ENCODE data around the gene SLC16A10. TPM values are rescaled to one million over a fixed set of nuclear protein-coding genes. Genes with fewer than 3 reads are reported as not detected.

Gene SLC16A10
- total and polyA plus RNA-seq, 2 experiments from 2014 or later: 12.1 to 30.9 TPM

DNA sequence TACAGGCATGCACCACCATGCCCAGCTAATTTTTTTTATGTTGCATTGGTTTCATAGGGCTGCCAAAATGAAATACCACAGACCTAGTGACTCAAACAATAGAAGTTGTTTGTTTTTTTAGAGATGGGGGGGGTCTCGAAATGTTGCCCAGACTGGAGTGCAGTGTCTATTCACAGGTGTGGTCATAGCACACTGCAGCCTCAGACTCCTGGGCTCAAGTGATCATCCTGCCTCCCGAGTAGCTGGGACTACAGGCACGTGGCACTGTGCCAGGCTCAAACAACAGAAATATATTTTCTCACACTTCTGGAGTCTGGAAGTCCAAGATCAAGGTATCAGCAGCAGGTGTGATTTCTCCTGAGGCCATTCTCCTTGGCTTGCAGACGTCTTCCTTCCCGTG lies 6.6 kb upstream of the SLC16A10 start:
- no peak overlapping the region for H3K27ac ChIP-seq (ENCODE audit: low read depth)
- no peaks in the 10 kb centered on the region for H3K36me3 Mint-ChIP-seq (ENCODE audit: low read depth)
- H3K9me2 ChIP-seq (ENCODE audit: insufficient read depth): no peaks in the 10 kb centered on the region; the same call in 1 of the 2 replicates
- H3K9me3 Mint-ChIP-seq: no peaks in the 10 kb centered on the region
- TF ChIP-seq, protein P1, sequence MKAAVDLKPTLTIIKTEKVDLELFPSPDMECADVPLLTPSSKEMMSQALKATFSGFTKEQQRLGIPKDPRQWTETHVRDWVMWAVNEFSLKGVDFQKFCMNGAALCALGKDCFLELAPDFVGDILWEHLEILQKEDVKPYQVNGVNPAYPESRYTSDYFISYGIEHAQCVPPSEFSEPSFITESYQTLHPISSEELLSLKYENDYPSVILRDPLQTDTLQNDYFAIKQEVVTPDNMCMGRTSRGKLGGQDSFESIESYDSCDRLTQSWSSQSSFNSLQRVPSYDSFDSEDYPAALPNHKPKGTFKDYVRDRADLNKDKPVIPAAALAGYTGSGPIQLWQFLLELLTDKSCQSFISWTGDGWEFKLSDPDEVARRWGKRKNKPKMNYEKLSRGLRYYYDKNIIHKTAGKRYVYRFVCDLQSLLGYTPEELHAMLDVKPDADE (IDR thresholded peaks at IDR 0.05): no peak
- TF ChIP-seq STAT1 (IDR thresholded peaks at IDR 0.05; ENCODE audit: unreplicated experiment): no peak
- no peak for TF ChIP-seq EZH2 (IDR thresholded peaks at IDR 0.05; ENCODE audit: low read depth, unreplicated experiment)
- no peak for TF ChIP-seq CREB1 (CRISPR knock-in tag; IDR thresholded peaks at IDR 0.05; ENCODE audit: low read depth)
- TF ChIP-seq EZH2phosphoT487 (IDR thresholded peaks at IDR 0.05; ENCODE audit: unreplicated experiment): no peak
- TF ChIP-seq, protein P2, sequence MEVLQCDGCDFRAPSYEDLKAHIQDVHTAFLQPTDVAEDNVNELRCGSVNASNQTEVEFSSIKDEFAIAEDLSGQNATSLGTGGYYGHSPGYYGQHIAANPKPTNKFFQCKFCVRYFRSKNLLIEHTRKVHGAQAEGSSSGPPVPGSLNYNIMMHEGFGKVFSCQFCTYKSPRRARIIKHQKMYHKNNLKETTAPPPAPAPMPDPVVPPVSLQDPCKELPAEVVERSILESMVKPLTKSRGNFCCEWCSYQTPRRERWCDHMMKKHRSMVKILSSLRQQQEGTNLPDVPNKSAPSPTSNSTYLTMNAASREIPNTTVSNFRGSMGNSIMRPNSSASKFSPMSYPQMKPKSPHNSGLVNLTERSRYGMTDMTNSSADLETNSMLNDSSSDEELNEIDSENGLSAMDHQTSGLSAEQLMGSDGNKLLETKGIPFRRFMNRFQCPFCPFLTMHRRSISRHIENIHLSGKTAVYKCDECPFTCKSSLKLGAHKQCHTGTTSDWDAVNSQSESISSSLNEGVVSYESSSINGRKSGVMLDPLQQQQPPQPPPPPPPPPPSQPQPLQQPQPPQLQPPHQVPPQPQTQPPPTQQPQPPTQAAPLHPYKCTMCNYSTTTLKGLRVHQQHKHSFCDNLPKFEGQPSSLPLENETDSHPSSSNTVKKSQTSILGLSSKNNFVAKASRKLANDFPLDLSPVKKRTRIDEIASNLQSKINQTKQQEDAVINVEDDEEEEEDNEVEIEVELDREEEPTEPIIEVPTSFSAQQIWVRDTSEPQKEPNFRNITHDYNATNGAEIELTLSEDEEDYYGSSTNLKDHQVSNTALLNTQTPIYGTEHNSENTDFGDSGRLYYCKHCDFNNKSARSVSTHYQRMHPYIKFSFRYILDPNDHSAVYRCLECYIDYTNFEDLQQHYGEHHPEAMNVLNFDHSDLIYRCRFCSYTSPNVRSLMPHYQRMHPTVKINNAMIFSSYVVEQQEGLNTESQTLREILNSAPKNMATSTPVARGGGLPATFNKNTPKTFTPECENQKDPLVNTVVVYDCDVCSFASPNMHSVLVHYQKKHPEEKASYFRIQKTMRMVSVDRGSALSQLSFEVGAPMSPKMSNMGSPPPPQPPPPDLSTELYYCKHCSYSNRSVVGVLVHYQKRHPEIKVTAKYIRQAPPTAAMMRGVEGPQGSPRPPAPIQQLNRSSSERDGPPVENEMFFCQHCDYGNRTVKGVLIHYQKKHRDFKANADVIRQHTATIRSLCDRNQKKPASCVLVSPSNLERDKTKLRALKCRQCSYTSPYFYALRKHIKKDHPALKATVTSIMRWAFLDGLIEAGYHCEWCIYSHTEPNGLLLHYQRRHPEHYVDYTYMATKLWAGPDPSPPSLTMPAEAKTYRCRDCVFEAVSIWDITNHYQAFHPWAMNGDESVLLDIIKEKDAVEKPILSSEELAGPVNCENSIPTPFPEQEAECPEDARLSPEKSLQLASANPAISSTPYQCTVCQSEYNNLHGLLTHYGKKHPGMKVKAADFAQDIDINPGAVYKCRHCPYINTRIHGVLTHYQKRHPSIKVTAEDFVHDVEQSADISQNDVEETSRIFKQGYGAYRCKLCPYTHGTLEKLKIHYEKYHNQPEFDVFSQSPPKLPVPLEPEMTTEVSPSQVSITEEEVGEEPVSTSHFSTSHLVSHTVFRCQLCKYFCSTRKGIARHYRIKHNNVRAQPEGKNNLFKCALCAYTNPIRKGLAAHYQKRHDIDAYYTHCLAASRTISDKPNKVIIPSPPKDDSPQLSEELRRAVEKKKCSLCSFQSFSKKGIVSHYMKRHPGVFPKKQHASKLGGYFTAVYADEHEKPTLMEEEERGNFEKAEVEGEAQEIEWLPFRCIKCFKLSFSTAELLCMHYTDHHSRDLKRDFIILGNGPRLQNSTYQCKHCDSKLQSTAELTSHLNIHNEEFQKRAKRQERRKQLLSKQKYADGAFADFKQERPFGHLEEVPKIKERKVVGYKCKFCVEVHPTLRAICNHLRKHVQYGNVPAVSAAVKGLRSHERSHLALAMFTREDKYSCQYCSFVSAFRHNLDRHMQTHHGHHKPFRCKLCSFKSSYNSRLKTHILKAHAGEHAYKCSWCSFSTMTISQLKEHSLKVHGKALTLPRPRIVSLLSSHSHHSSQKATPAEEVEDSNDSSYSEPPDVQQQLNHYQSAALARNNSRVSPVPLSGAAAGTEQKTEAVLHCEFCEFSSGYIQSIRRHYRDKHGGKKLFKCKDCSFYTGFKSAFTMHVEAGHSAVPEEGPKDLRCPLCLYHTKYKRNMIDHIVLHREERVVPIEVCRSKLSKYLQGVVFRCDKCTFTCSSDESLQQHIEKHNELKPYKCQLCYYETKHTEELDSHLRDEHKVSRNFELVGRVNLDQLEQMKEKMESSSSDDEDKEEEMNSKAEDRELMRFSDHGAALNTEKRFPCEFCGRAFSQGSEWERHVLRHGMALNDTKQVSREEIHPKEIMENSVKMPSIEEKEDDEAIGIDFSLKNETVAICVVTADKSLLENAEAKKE (CRISPR knock-in tag; IDR thresholded peaks at IDR 0.05): no peak
- no peak for TF ChIP-seq POLR2AphosphoS5 (IDR thresholded peaks at IDR 0.05; ENCODE audit: low read depth)
- TF ChIP-seq, protein P3, sequence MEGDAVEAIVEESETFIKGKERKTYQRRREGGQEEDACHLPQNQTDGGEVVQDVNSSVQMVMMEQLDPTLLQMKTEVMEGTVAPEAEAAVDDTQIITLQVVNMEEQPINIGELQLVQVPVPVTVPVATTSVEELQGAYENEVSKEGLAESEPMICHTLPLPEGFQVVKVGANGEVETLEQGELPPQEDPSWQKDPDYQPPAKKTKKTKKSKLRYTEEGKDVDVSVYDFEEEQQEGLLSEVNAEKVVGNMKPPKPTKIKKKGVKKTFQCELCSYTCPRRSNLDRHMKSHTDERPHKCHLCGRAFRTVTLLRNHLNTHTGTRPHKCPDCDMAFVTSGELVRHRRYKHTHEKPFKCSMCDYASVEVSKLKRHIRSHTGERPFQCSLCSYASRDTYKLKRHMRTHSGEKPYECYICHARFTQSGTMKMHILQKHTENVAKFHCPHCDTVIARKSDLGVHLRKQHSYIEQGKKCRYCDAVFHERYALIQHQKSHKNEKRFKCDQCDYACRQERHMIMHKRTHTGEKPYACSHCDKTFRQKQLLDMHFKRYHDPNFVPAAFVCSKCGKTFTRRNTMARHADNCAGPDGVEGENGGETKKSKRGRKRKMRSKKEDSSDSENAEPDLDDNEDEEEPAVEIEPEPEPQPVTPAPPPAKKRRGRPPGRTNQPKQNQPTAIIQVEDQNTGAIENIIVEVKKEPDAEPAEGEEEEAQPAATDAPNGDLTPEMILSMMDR (conservative IDR thresholded peaks at IDR 0.05; ENCODE audit: low read depth in 2 of 2): no peak
- TF ChIP-seq JUNB (IDR thresholded peaks at IDR 0.05; ENCODE audit: unreplicated experiment): no peak
- no peak for TF ChIP-seq ZNF331 (CRISPR knock-in tag; IDR thresholded peaks at IDR 0.05; ENCODE audit: low read depth)
- TF ChIP-seq NANOG (IDR thresholded peaks at IDR 0.05; ENCODE audit: borderline replicate concordance): no peak
- TF ChIP-seq, protein P4, sequence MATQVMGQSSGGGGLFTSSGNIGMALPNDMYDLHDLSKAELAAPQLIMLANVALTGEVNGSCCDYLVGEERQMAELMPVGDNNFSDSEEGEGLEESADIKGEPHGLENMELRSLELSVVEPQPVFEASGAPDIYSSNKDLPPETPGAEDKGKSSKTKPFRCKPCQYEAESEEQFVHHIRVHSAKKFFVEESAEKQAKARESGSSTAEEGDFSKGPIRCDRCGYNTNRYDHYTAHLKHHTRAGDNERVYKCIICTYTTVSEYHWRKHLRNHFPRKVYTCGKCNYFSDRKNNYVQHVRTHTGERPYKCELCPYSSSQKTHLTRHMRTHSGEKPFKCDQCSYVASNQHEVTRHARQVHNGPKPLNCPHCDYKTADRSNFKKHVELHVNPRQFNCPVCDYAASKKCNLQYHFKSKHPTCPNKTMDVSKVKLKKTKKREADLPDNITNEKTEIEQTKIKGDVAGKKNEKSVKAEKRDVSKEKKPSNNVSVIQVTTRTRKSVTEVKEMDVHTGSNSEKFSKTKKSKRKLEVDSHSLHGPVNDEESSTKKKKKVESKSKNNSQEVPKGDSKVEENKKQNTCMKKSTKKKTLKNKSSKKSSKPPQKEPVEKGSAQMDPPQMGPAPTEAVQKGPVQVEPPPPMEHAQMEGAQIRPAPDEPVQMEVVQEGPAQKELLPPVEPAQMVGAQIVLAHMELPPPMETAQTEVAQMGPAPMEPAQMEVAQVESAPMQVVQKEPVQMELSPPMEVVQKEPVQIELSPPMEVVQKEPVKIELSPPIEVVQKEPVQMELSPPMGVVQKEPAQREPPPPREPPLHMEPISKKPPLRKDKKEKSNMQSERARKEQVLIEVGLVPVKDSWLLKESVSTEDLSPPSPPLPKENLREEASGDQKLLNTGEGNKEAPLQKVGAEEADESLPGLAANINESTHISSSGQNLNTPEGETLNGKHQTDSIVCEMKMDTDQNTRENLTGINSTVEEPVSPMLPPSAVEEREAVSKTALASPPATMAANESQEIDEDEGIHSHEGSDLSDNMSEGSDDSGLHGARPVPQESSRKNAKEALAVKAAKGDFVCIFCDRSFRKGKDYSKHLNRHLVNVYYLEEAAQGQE (IDR thresholded peaks at IDR 0.05; ENCODE audit: unreplicated experiment): no peak
- no peak for TF ChIP-seq ZNF114 (CRISPR knock-in tag; IDR thresholded peaks at IDR 0.05)
- H4K20me1 ChIP-seq (replicated peaks; ENCODE audit: insufficient read depth): no peaks in the 10 kb centered on the region
- H3K4me3 ChIP-seq: no peak overlapping the region
- no peak overlapping the region for H3K27ac Mint-ChIP-seq
- H3F3A ChIP-seq (replicated peaks; ENCODE audit: low read depth): no peaks in the 10 kb centered on the region
- no peaks in the 10 kb centered on the region for H3K27me3 Mint-ChIP-seq (ENCODE audit: insufficient read depth, low read depth, poor library complexity)
- ATAC-seq (no peak), DNase-seq (ENCODE audit: low spot score) (no peak)
- H3K79me2 ChIP-seq (replicated peaks; ENCODE audit: insufficient read depth): no peaks in the 10 kb centered on the region
- peaks cover 5% of the 10 kb centered on the region for H3K4me1 ChIP-seq (ENCODE audit: insufficient read depth)
- H3K36me3 ChIP-seq (ENCODE audit: insufficient read depth): no peaks in the 10 kb centered on the region
- no peak overlapping the region for H2AFZ ChIP-seq
- peaks cover 2% of the 10 kb centered on the region; the same call in 1 of the 2 replicates for H3K27me3 ChIP-seq (ENCODE audit: insufficient read depth)
- no peak overlapping the region for H3K4me3 Mint-ChIP-seq
- peaks cover 3% of the 10 kb centered on the region; the same call in 1 of the 3 replicates for H3K4me1 Mint-ChIP-seq
- H3K4me2 ChIP-seq: no peak overlapping the region

Data from GM23338 (cell line).